HG03039 (cell line): ENCODE data around the gene GUCA1C.

Experiments
- ATAC-seq: cut with Tn5 transposase; IDR thresholded peaks from one replicate; pipeline ENCODE4 v1.9.1; 2021; ENCODE audit warnings: mild to moderate bottlenecking, moderate library complexity; ENCODE audit not compliant: unreplicated experiment

The GUCA1C gene, protein sequence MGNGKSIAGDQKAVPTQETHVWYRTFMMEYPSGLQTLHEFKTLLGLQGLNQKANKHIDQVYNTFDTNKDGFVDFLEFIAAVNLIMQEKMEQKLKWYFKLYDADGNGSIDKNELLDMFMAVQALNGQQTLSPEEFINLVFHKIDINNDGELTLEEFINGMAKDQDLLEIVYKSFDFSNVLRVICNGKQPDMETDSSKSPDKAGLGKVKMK

DNA sequence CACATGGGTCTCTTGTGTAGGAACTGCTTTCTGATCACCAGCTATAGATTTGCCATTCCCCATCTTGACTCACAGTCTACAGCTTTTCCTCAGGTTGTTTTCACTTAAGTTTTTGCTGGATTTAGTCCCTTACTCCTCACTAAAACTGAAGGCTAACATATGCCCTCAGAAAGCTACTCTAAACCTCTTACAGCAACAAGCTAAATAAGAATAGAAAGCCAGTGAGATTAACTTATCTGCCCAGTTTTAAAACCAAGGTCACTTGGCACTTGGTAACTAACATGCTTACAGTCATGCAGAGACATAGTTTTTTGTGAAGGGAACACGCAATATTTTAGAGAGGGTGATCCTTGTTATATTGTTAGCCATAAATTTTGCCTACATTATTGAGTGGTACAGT is at the start of gene GUCA1C:
GUCA1C (minus strand) TSS at position 180 of the 400 bp plus-strand sequence; CDS start at position 63, 117 bp downstream.
- ATAC-seq, result no peak

DNA sequence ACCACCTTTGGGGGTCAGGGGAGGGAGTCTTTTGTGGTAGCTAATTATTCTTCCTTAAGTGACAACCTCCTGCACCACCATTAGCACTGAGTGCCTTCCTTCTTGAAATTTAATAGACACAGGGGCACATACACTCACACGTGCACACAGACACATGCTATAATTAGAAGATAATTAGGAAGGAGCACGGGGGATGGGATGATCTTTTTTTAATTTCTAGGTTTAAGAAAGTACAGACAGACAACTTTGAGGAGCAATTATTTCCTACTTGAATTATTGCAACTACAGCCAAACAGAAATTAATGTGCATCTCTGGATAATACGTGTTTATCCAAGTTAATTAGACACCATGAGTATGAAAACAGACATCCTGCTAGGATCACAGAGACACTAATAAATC is 44.8 kb upstream of the GUCA1C start:
- no peak for ATAC-seq

DNA sequence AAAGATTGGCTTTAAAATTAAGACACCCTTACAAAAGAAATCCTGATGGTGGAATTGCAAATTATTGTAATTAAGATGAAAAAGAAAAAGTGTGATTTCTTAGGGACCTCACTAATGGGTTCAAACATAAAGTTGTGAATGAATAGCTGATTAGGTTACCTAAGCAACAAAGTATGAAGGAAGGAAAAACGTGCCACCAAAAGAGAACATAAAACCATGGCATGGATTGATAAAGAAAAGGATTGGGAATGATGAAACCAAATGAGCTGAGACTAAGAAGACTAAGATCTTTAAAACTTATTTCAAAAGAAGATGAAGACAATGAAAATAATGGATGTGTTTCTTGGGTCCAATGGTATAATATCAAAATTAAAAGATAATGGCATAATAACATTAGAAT is 32.2 kb upstream of the GUCA1C start:
- no peak for ATAC-seq

DNA sequence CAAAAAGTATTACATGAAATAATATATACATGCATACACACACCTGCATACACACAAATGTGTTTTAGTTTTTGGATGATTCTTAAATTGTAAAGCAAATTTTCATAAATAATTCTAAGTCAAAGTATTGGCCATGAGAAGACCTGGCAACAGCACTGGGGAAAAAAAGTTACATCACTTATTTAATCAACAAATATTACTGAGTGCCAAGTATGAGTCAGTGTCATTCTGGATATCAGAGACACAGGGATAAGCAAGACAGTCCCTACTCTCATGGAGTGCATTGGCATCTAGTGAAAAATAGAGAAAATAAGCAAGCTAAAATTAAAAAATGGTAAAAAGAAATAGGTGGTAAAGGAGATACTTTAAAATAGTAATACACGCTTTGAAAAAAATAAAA is 29.4 kb upstream of the GUCA1C start:
- ATAC-seq, result no peak

DNA sequence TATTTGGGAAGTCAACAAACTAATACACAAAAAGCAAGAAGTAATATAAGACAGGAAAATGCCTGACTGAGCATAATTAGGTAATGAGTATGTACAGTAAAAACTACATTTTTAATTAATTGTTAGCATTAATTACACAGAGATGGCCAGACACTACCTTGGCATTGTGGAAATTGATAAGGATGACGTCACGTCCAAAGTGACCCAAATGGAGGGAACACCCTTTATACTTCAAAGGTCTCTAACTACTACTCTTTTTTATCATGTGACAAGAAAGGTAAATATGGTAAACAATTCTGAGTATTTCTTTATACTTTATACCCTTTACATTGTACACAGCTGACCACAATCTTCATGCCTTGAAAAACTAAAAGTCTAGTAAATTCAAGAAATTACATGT is 22.4 kb upstream of the GUCA1C start:
- no peak for ATAC-seq

DNA sequence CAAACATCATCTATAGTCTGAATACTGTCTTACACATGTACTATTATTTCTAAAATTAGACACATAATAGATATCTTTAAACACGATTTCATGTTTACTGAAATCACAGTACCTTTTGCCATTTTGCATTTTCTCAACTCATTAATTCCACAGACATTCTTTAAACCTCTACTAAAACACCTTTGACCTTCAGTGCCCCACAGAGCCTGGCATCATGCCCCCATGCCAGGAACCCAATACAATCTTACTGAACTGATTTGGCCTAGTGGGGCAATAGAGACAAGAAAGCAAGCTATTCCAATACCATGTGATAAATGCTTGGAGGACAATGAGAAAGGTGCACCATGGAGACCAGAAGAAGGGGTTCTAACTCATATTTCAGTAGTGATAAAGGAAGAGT is 19.3 kb upstream of the GUCA1C start:
- ATAC-seq, result no peak

DNA sequence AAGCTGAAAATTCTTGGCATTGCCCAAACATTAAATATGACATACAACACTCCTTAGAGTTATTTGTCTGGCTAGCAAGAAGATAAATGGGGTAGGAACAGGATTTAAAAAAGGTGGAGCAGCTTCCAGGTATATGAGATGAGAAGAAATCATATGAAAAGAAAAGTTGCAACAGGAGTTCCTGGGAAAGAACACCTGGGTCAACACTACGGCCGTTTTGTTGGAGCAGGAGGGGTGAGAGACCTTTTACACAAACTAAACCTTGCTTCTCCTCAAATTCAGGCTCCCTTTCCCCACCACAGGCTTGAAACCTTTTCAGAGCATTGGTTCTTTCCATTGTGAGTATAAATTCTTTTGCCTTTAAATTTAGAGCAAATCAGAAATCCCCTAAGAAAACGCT is 18.8 kb upstream of the GUCA1C start:
- ATAC-seq, result no peak

DNA sequence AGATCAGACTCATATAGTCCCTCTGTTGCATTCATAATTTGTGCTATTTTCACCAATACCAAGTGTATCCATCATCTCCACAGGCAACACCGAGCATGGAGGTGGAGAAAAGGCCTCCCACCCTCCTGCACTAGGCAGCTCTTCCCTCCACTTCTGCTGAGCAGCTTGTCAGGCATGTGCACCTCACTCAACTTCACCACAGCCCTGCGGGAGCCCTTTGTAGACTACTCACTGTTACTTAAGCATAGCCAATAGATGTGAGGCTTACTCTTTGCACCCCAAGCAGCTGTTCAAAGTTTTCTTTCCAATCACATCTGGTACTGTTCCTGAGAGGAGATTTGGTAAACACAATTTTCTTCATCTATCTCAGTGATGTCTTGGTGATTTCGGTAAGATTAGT is 16.9 kb upstream of the GUCA1C start:
- ATAC-seq, result no peak

DNA sequence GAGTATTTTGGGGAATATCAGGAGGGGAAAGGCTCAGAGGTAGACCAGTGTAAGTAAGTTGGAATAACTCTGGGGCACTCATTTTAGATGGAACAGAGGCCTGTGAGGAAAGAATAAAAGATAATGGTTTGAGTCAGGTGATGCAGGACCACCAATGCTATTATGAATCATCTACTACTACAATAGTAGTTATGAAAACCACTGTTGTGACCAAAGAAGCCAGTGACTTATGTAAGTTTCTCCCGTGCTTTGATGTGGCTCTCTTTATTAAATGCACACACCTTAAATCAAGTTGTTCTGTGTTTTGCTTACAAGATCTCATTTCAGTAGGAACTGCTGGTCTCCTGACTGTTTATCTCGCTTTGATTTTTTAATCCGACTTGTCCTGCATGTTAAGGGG is 13.1 kb upstream of the GUCA1C start:
- no peak for ATAC-seq

DNA sequence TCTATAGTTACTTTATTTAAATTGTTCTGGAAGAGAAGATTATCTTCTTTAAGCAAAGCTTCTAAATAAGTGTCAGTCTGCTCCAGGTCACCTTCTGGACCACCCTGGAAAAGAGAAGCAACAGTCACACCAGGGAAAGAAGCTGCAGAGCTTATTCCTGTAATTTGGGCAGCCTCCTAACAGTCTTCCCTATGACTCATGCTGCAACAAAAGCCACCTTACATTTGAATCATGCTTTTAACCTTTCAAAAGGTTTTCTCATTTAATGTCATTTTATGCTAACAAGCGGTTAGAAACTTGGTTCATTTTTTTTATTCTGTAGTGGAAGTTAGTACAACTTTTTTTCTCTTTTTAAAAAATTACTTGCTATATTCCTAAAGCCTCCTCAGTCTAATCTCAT is 5.3 kb upstream of the GUCA1C start:
- no peak for ATAC-seq

DNA sequence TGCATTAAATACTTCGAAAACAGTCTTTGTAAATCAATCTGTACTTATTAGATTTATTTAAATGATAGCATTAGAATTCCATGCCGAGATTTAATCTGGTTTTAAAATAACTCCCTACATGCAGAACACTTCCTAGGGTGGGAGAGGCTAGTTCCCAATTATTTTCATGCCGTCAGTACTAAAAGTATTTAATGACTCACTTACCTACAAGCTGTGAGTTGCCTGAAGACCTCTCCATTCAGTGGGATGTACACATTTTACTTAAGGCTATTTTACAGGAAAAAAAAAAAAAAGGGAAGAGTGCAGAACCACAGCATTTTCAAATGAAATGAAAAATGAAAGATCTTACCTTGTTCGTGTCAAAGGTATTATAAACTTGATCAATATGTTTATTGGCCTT is 469 bp downstream of the GUCA1C start:
- no peak for ATAC-seq

DNA sequence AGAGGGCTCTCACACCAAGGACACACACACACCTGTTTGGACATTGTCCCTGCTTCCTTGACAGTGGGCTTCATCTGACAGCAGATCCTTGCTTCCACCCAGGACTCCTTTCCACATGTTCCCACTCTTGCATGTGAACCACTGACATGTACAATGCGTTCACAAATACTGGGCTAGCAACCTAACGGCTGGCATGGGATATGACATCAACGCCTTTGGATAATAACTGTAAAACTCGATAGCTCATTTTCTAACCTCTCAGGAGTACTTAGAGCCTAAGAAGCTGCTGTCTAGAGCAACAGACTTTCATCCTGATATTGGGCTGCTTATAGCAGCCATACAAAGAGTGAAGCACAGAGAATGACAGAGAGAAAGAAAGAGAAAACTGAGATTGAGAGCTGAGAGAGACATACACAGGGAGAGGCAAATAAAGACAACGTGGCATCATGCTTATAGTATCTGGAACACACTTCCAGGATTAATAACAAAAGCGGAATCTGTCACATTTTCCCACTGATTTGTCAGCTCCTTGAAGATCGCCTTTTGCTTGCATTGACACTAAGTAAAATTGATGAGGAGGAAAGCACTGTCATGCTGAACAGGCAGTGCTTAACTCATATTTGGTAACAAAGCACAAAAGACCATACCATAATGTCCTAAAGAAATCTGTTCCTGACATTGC is 1.7 kb downstream of the GUCA1C start:
- no peak for ATAC-seq

DNA sequence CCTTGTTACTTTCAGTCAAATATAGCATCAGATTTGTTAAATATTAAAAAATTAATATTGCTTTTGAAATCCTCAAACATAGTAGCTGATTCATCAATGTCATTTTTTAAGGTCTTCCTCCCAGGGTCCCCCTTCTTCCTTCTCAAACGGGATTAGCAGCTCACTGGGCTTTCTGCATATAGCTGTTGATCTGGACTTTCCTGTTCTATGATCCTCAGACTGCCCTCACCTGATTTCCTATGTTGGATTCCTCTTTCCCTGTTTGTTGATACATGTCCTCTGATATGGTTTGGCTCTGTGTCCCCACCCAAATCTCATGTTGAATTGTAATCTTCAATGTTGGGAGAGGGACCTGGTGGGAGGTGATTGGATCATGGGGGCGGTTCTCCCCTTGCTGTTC is 5.8 kb downstream of the GUCA1C start:
- no peak for ATAC-seq

DNA sequence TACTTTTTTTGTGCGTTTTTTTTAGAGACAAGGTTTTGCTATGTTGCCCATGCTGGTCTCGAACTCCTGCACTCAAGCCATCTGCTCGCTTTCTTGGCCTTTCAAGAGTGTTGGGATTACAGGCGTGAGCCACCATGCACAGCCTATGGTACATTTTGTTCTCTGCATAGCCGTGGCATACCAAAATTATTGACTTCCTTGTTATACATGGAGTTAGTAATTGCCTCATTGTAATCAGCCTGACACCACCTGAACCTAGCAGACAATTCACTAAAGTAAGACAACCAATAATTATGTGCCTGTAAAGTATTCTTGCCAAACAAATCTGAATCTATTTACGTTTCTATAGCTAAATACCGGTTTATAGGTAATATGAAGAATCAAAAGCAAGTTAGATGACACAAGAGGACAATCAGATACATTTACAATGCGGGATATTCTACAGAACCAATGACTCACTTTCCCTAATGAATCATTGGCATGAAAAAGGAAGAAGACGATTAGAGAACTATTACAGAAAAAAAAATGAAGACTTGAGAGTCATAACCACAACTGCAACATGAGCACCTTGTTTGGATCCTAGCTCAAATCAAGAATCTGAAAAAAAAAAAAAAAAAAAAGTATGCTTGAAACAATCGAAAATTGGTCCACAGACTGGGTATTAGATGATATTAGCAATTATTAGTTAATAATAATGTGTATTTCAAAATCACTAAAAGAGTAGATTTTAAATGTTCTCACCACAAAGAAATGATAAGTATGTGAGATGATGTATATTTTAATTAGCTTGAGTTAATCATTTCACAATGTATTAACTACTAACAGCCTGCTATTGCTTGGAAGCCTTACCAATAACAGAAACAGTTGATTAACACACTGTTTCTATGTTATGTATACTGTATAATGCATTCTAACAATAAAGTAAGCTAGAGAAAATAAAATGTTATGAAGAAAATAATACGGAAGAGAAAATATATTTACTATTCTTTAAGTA is 7.1 kb downstream of the GUCA1C start:
- ATAC-seq, result no peak

DNA sequence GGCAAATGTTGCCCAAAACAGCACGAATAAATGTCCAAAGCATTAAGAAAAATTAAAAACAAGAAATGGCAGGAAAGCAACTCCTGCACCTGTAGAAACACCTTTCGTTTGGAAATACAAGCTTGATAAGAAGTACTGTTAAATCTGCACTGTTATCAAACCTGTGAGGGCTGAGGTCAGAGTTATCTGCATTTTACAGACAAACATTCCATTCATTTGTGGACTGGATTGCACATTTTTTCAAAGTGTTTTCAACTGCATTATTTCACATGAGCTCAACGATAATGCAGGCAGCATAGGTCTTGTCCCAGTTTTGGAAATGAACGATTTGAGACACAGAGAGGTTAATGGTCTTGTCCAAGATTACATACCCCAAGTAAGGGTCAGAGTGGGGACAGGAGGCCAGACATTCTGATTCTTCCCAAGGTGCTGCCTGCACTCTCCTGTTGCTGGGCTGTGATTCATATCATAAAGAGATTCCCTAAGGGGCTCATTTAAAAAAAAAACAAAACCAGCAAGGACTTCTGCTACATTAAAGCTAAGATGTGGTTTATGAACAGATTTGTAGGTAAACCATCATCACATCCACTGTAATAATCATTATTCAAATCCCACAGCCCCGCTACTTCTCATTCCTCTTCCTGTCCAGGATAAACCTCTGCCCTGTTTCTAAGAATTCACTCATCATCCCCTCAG is 13.0 kb downstream of the GUCA1C start:
- ATAC-seq, result no peak

DNA sequence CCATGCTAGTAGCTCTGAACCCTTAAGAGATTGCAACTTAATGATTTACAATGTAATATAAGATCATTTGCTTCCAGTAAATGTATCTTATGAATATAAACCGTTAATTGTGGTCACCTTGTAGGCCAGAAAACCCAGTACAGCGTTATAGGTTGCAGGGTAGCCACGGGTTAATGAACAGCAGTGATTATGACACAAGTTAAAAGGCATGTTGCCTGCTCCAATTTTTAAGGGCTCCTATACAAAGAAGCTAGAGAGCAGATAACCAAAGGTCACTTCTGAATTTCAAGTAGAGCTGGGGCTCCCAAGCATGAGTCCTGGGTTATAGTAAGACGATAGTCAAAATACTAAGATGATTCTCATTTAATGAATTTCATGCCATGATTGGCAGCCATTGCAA is 13.5 kb downstream of the GUCA1C start:
- ATAC-seq, result no peak

DNA sequence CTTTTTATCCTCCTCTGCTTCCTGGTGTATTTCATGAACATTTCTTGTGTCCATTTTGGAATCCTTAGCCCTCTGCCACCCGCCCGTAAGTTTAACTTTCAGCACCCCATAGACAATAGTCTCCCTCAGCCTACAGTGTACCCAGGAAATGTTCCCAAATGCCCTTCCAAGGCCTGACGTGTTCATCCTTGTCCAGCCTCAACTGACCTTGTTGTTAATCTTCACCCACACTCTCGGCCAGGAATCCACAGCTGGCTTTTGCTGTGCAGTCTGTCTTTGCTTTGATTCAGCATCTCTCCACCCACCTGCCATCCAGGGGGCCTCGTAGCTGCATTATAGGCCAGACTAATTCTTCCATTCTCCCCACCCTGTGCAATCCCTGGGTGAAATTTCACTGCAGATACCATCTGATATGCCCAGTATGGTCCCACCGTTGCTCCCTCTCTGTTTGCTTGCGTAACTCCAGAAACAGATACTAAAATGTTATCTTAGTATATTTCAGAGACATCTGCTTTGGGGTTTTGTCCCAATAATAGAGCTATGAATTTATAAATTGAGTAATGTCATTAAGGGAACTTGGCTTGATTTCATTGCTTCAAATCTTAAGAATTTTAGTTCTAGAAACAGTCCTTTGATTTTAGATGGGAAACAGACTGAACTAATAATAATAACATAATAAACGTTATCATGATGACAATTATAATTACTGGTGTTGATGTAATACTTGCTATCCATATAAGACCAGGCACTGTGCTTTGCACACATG is 16.6 kb downstream of the GUCA1C start:
- ATAC-seq, result no peak

DNA sequence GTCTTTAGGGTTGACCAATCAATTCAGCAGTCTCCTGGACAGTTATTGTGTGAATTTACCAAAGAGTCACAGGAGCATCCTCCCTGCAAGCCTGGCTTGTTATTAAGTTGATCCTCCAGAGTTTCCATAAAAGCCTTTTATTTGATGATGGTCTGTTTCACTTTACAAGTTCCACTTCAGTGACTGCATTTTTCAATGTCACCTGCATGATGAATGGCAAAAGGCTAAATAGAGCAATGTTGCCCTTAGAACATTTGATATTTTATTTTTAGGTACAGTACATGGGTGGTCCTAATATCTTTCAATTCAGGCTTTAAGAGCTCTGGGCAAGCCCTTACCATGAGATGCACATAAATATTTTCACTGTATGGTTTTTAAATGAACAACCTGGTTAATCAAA is 22.6 kb downstream of the GUCA1C start:
- ATAC-seq, result no peak

DNA sequence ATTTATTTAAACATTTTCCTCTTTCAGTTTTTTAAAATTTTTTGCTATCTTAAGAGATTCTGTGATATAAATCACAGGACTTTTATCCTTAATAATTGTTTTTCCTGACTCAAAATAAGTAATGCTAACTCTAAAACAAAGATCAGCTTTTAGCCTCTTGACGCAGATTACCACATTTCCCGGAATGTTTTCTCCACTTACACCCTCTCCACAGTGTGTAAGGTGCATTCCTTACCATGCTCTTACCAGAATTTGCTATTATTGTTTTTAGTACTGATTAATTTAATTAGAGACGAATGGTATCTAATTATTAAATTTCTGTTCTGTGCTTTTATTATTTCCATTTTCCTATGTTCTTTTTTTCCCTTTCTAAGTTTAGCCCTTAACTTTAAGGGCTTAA is 34.8 kb downstream of the GUCA1C start:
- no peak for ATAC-seq
